Endodermal cell (in vitro differentiated cells): ENCODE results near the gene SLIT1. TPM values are rescaled to one million over a fixed set of nuclear protein-coding genes. Genes with fewer than 3 reads are reported as not detected.

ENCODE experiments used
- DNase-seq: peaks from one replicate; pipeline ENCODE4 v3.0.0-alpha.2; 2017
- H3K27ac ChIP-seq: 2 replicates; pipeline ENCODE4 v1.5.1; 2013; ENCODE audit warnings: mild to moderate bottlenecking, low read depth, low read length, moderate library complexity
- H3K27me3 ChIP-seq: 2 replicates; pipeline ENCODE4 v1.6.1; 2013; ENCODE audit warnings: mild to moderate bottlenecking, low read length, moderate library complexity; ENCODE audit not compliant: insufficient read depth, control insufficient read depth, poor library complexity, severe bottlenecking
- H3K36me3 ChIP-seq: 2 replicates; pipeline ENCODE4 v1.7.0; 2013; ENCODE audit warnings: mild to moderate bottlenecking, low read length, moderate library complexity; ENCODE audit not compliant: control insufficient read depth, insufficient read depth
- H3K4me1 ChIP-seq: one replicate; pipeline ENCODE4 v1.7.0; 2013; ENCODE audit warnings: low read length; ENCODE audit not compliant: control insufficient read depth, insufficient read depth
- H3K4me3 ChIP-seq: 2 replicates; pipeline ENCODE4 v1.5.1; 2013; ENCODE audit warnings: mild to moderate bottlenecking, low read length, moderate library complexity
- H3K9ac ChIP-seq: 2 replicates; pipeline ENCODE4 v1.6.1; 2013; ENCODE audit warnings: mild to moderate bottlenecking, low read length, moderate library complexity; ENCODE audit not compliant: poor library complexity, severe bottlenecking; ENCODE audit errors: extremely low read depth
- H3K9me3 ChIP-seq: 2 replicates; pipeline ENCODE4 v1.6.1; 2013; ENCODE audit warnings: mild to moderate bottlenecking, low read length, moderate library complexity; ENCODE audit not compliant: control insufficient read depth
- H3K27ac Mint-ChIP-seq: 2 replicates; pipeline ENCODE4 v1.8.0; 2020; ENCODE audit warnings: mixed read lengths
- H3K27me3 Mint-ChIP-seq: 2 replicates; pipeline ENCODE4 v1.8.0; 2021; ENCODE audit warnings: mild to moderate bottlenecking, mixed read lengths; ENCODE audit not compliant: insufficient read depth
- H3K36me3 Mint-ChIP-seq: 2 replicates; pipeline ENCODE4 v1.8.0; 2020; ENCODE audit warnings: low read depth, mixed read lengths
- H3K4me1 Mint-ChIP-seq: 2 replicates; pipeline ENCODE4 v1.8.0; 2020; ENCODE audit warnings: mixed read lengths
- H3K4me3 Mint-ChIP-seq: 2 replicates; pipeline ENCODE4 v1.8.0; 2020; ENCODE audit warnings: mild to moderate bottlenecking, moderate library complexity, mixed read lengths
- H3K9me3 Mint-ChIP-seq: 2 replicates; pipeline ENCODE4 v1.8.0; 2020; ENCODE audit warnings: mild to moderate bottlenecking, mixed read lengths
- CTCF ChIP-seq: fragments of 200-600 bp; sonication (generic); conservative IDR thresholded peaks from 2 replicates; pipeline ENCODE4 v1.5.0; 2021; ENCODE audit warnings: antibody characterized with exemption, mild to moderate bottlenecking
- WGBS, 2 experiments: methylation state at CpG; one replicate each; pipeline versions ENCODE4 v1.1.5 to v1.1.7; 2013; ENCODE audit warnings: missing lambda C conversion rate in 2 of 2, mixed read lengths in 1 of 2; ENCODE audit not compliant: insufficient coverage in 1 of 2, insufficient read length in 1 of 2; 5-methylcytosine and 5-hydroxymethylcytosine counted together
- total RNA-seq, 2 donors: library from RNA; stranded (reverse); fragmentation: NEBNext Ultra II Directional in 1 of 2; extraction: Animal tissue kit (Norgen Biotek cat#: 25700) in 1 of 2; gene quantifications; 2 replicates in 1 of 2; 3 replicates in 1 of 2; pipeline ENCODE4 v1.2.1, GENCODE V29; 2021

SLIT1 gene
- total RNA-seq, 2 donors from 2014 or later = 0.97 to 2.4 TPM

- TF ChIP-seq CTCF = no peak
- peak overlapping the region; percentile 75 for H3K27ac ChIP-seq
- no peak overlapping the region for H3K27ac Mint-ChIP-seq
- no peaks in the 10 kb centered on the region for H3K36me3 Mint-ChIP-seq
- 59 to 74% methylated on average over 20 to 25 of the region's 25 CpGs for WGBS, 2 experiments
- no peak overlapping the region for H3K4me3 Mint-ChIP-seq
- DNase-seq = peak; percentile 51
- no peaks in the 10 kb centered on the region for H3K9me3 Mint-ChIP-seq
- no peaks in the 10 kb centered on the region for H3K36me3 ChIP-seq
- H3K4me1 ChIP-seq = no peaks in the 10 kb centered on the region
- H3K9ac ChIP-seq = no peak overlapping the region
- no peaks in the 10 kb centered on the region for H3K27me3 Mint-ChIP-seq
- peaks cover 12% of the 10 kb centered on the region for H3K4me1 Mint-ChIP-seq
- no peaks in the 10 kb centered on the region for H3K27me3 ChIP-seq
- no peaks in the 10 kb centered on the region for H3K9me3 ChIP-seq
- no peak overlapping the region for H3K4me3 ChIP-seq
Measured at GRCh38 chr10:97020452-97021400, 165.0 kb downstream of the SLIT1 start.

- Mint-ChIP-seq H3K4me1 (peaks cover 12% of the 10 kb centered on the region), H3K27ac (no peak overlapping the region), H3K36me3 (no peaks in the 10 kb centered on the region), H3K27me3 (no peaks in the 10 kb centered on the region), H3K4me3 (no peak overlapping the region), H3K9me3 (no peaks in the 10 kb centered on the region)
- TF ChIP-seq CTCF = no peak
- WGBS, 2 experiments = 91 to 95% methylated on average over 7 to 12 of the region's 12 CpGs
- H3K27me3 ChIP-seq = no peaks in the 10 kb centered on the region
- peak; percentile 25 for DNase-seq
- no peak overlapping the region for H3K4me3 ChIP-seq
- no peaks in the 10 kb centered on the region for H3K36me3 ChIP-seq
- no peaks in the 10 kb centered on the region for H3K4me1 ChIP-seq
- H3K9me3 ChIP-seq = no peaks in the 10 kb centered on the region
- no peak overlapping the region for H3K27ac ChIP-seq
- no peak overlapping the region for H3K9ac ChIP-seq
Measured at GRCh38 chr10:97019213-97019844, 166.4 kb downstream of the SLIT1 start.

GRCh38 chr10:97018251-97019212 is 167.2 kb downstream of the SLIT1 start:
- peak; percentile 35 for DNase-seq
- no peaks in the 10 kb centered on the region for H3K27me3 Mint-ChIP-seq
- no peaks in the 10 kb centered on the region for H3K9me3 ChIP-seq
- no peaks in the 10 kb centered on the region for H3K4me1 ChIP-seq
- no peaks in the 10 kb centered on the region for H3K9me3 Mint-ChIP-seq
- H3K27ac ChIP-seq = no peak overlapping the region
- no peaks in the 10 kb centered on the region for H3K27me3 ChIP-seq
- no peak overlapping the region for H3K27ac Mint-ChIP-seq
- H3K9ac ChIP-seq = no peak overlapping the region
- no peak overlapping the region for H3K4me3 ChIP-seq
- H3K4me3 Mint-ChIP-seq = no peak overlapping the region
- 89 to 95% methylated on average over 8 to 18 of the region's 18 CpGs for WGBS, 2 experiments
- peaks cover 12% of the 10 kb centered on the region for H3K4me1 Mint-ChIP-seq
- TF ChIP-seq CTCF = no peak
- no peaks in the 10 kb centered on the region for H3K36me3 ChIP-seq
- no peaks in the 10 kb centered on the region for H3K36me3 Mint-ChIP-seq
